Smooth muscle cell (in vitro differentiated cells): ENCODE data around the gene RBM17. TPM values are rescaled to one million over a fixed set of nuclear protein-coding genes. Genes with fewer than 3 reads are reported as not detected.

Experiments
- DNase-seq: peaks from one replicate; lab custom pipeline; 2025; ENCODE audit not compliant: unreplicated experiment; lab: John Stamatoyannopoulos, UW
- H2AFZ ChIP-seq: fragments of 200-600 bp; sonication (generic); 2 replicates; pipeline ENCODE4 v1.6.0; 2016; ENCODE audit warnings: antibody characterized with exemption, low read depth, mild to moderate bottlenecking
- H3F3A ChIP-seq: fragments of 200-600 bp; sonication (generic); 2 replicates; pipeline ENCODE4 v1.6.0; 2017; ENCODE audit warnings: antibody characterized with exemption, low read depth
- H3K27ac ChIP-seq: fragments of 200-600 bp; sonication (generic); 2 replicates; pipeline ENCODE4 v1.5.1; 2016; ENCODE audit warnings: low read depth, mild to moderate bottlenecking
- H3K27me3 ChIP-seq: fragments of 200-600 bp; sonication (generic); 2 replicates; pipeline ENCODE4 v1.6.1; 2016; ENCODE audit warnings: low read depth, mild to moderate bottlenecking
- H3K36me3 ChIP-seq: fragments of 200-600 bp; sonication (generic); 2 replicates; pipeline ENCODE4 v1.5.1; 2016; ENCODE audit warnings: low read depth
- H3K4me1 ChIP-seq: fragments of 200-600 bp; sonication (generic); 2 replicates; pipeline ENCODE4 v1.5.1; 2016; ENCODE audit warnings: low read depth
- H3K4me2 ChIP-seq: fragments of 200-600 bp; sonication (generic); 2 replicates; pipeline ENCODE4 v1.6.0; 2016; ENCODE audit warnings: mild to moderate bottlenecking
- H3K4me3 ChIP-seq: fragments of 200-600 bp; sonication (generic); 2 replicates; pipeline ENCODE4 v1.5.1; 2016; ENCODE audit warnings: mild to moderate bottlenecking
- H3K79me2 ChIP-seq: fragments of 200-600 bp; sonication (generic); 2 replicates; pipeline ENCODE4 v1.6.0; 2016; ENCODE audit warnings: low read depth, mild to moderate bottlenecking
- H3K9ac ChIP-seq: fragments of 200-600 bp; sonication (generic); 2 replicates; pipeline ENCODE4 v1.6.0; 2016; ENCODE audit warnings: low read depth
- H3K9me3 ChIP-seq: fragments of 200-600 bp; sonication (generic); replicated peaks from 2 replicates; pipeline ENCODE4 v1.5.1; 2016; ENCODE audit warnings: low read depth
- H4K20me1 ChIP-seq: fragments of 200-600 bp; sonication (generic); 2 replicates; pipeline ENCODE4 v1.6.0; 2016; ENCODE audit warnings: low read depth
- WGBS: methylation state at CpG from one replicate; pipeline ENCODE4 v1.1.7; 2016; ENCODE audit warnings: low lambda C conversion rate; 5-methylcytosine and 5-hydroxymethylcytosine counted together
- polyA plus RNA-seq: library from polyadenylated mRNA; unstranded; fragments of >200 nt; fragmentation: Nextera tagmentation; extraction: Ambion mirVana; gene quantifications from 2 replicates; pipeline ENCODE4 v1.2.1, GENCODE V29; 2016
- total RNA-seq: library from RNA; depleted of rRNA; stranded (reverse); fragments of >200 nt; gene quantifications from 2 replicates; pipeline ENCODE4 v1.2.3, GENCODE V29; 2014
- TF ChIP-seq, protein P1 (sequence below): fragments of 200-600 bp; sonication (generic); IDR thresholded peaks from 2 replicates; pipeline ENCODE4 v1.5.1; 2017; ENCODE audit warnings: borderline replicate concordance, mild to moderate bottlenecking, antibody characterized with exemption; ENCODE audit not compliant: insufficient read depth, poor library complexity, severe bottlenecking

RBM17 gene
- total and polyA plus RNA-seq, 2 experiments from 2014 or later, result 20.0 to 68.3 TPM

DNA sequence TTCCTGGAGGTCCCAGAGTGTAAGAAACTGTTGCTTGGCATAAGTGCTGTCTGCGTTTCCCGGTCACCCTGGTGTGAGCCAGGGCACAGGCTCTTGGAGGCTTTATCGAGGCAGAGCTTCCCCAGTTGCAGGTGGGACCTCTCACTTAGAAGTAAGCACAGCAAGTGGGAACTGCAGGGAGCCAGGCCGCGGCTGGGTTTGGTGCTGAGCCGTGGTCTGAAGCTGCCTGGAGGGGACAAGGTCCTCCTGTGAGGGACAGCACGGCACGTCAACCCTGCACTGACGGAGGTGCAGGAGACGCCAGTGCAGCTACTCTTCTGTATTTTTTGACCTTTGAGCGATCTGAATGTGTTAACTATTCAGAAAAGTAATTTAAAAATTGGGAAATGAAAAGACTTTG lies 58.1 kb downstream of the RBM17 start:
- 83% methylated on average over 11 of the region's 11 CpGs for WGBS
- Histone ChIP-seq H4K20me1 (peaks cover 63% of the 10 kb centered on the region), H3F3A (no peaks in the 10 kb centered on the region), H3K27me3 (no peaks in the 10 kb centered on the region), H3K9ac (no peak overlapping the region), H2AFZ (no peak overlapping the region), H3K36me3 (no peaks in the 10 kb centered on the region), H3K4me3 (no peak overlapping the region), H3K4me1 (peaks cover 15% of the 10 kb centered on the region), H3K9me3 (no peaks in the 10 kb centered on the region), H3K4me2 (peak overlapping the region; percentile 97), H3K27ac (no peak overlapping the region), H3K79me2 (peaks cover 76% of the 10 kb centered on the region)
- TF ChIP-seq, protein P1, sequence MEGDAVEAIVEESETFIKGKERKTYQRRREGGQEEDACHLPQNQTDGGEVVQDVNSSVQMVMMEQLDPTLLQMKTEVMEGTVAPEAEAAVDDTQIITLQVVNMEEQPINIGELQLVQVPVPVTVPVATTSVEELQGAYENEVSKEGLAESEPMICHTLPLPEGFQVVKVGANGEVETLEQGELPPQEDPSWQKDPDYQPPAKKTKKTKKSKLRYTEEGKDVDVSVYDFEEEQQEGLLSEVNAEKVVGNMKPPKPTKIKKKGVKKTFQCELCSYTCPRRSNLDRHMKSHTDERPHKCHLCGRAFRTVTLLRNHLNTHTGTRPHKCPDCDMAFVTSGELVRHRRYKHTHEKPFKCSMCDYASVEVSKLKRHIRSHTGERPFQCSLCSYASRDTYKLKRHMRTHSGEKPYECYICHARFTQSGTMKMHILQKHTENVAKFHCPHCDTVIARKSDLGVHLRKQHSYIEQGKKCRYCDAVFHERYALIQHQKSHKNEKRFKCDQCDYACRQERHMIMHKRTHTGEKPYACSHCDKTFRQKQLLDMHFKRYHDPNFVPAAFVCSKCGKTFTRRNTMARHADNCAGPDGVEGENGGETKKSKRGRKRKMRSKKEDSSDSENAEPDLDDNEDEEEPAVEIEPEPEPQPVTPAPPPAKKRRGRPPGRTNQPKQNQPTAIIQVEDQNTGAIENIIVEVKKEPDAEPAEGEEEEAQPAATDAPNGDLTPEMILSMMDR, result no peak
- DNase-seq, result no peak

DNA sequence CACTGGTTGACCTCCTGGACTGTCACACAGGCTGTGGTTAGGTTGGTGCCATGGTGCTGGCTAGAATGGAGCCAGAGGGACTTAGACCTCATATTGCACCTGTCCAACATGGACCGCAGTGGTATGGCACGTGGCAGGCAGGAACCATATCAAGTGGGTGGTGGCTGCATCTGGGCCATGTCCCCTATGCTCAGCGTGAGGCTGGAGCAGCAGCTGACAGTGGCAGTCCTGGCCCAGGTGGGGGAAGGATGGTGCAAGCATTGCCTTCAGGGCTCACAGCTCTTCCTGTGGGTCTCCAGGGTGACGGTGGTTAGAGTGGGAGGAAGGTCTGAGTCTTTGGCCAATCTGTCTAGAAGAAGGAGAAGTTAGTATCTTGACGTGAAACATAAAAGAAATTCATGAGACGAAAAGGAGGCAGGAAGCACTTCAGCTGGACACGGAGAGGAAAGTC lies 59.4 kb downstream of the RBM17 start:
- Histone ChIP-seq H3F3A (no peaks in the 10 kb centered on the region), H3K4me2 (no peak overlapping the region), H3K9ac (no peak overlapping the region), H3K36me3 (no peaks in the 10 kb centered on the region), H3K27ac (peak overlapping the region; percentile 52), H2AFZ (no peak overlapping the region), H3K9me3 (no peaks in the 10 kb centered on the region), H3K4me3 (no peak overlapping the region), H3K79me2 (peaks cover 90% of the 10 kb centered on the region), H3K27me3 (no peaks in the 10 kb centered on the region), H4K20me1 (peaks cover 76% of the 10 kb centered on the region), H3K4me1 (peaks cover 10% of the 10 kb centered on the region)
- TF ChIP-seq, protein P1, result no peak
- no peak for DNase-seq
- 72% methylated on average over 7 of the region's 7 CpGs for WGBS

DNA sequence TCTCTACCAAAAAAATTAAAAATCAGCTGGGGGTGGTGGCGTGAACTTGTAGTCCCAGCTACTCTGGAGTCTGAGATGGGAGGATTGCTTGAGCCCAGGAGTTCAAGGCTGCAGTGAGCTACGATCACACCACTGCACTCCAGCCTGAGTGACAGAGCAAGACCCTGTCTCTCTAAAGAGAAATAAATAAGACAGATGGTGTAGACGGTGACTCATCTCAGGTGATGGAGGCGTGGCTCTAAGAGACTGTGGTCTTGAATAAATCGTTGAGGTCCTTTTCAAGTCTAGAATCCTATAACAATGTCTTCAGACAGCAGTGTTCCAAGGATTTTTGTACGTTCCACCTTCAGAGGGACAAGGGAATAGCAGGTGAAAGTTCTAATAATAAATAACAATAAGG lies 60.1 kb downstream of the RBM17 start:
- H2AFZ ChIP-seq, result no peak overlapping the region
- no peak for DNase-seq
- no peaks in the 10 kb centered on the region for H3F3A ChIP-seq
- H4K20me1 ChIP-seq, result peaks cover 79% of the 10 kb centered on the region
- no peaks in the 10 kb centered on the region for H3K36me3 ChIP-seq
- no peak overlapping the region for H3K4me2 ChIP-seq
- H3K4me1 ChIP-seq, result peaks cover 10% of the 10 kb centered on the region
- no peaks in the 10 kb centered on the region for H3K27me3 ChIP-seq
- peak overlapping the region; percentile 52 for H3K27ac ChIP-seq
- TF ChIP-seq, protein P1, result no peak
- 71% methylated on average over 6 of the region's 6 CpGs for WGBS
- H3K9ac ChIP-seq, result no peak overlapping the region
- H3K79me2 ChIP-seq, result peaks cover 96% of the 10 kb centered on the region
- no peak overlapping the region for H3K4me3 ChIP-seq
- H3K9me3 ChIP-seq, result no peaks in the 10 kb centered on the region
